GM23338 (cell line): ENCODE data around the gene SPATA20. TPM values are rescaled to one million over a fixed set of nuclear protein-coding genes. Genes with fewer than 3 reads are reported as not detected.

Source experiments
- ATAC-seq: fragments of 200-7000 bp; cut with Tn5 transposase; 3 replicates; pipeline ENCODE4 v1.9.1; 2020
- DNase-seq: peaks from one replicate; pipeline ENCODE4 v3.0.0-alpha.2; 2015; ENCODE audit warnings: low spot score
- H2AFZ ChIP-seq: fragments of 200-600 bp; sonication (generic); 2 replicates; pipeline ENCODE4 v1.8.0; 2016; ENCODE audit warnings: antibody characterized with exemption, mild to moderate bottlenecking, moderate library complexity
- H3F3A ChIP-seq: fragments of 200-600 bp; sonication (generic); replicated peaks from 2 replicates; pipeline ENCODE4 v1.8.0; 2017; ENCODE audit warnings: antibody characterized with exemption, mixed run types, low read depth
- H3K27ac ChIP-seq: fragments of 200-600 bp; sonication (generic); 2 replicates; pipeline ENCODE4 v1.6.1; 2016; ENCODE audit warnings: low read depth
- H3K27me3 ChIP-seq: fragments of 200-600 bp; sonication (generic); 2 replicates; pipeline ENCODE4 v1.8.0; 2016; ENCODE audit warnings: mild to moderate bottlenecking, mixed run types, moderate library complexity; ENCODE audit not compliant: insufficient read depth
- H3K36me3 ChIP-seq: fragments of 200-600 bp; sonication (generic); 2 replicates; pipeline ENCODE4 v1.8.0; 2016; ENCODE audit warnings: mild to moderate bottlenecking; ENCODE audit not compliant: insufficient read depth
- H3K4me1 ChIP-seq: fragments of 200-600 bp; sonication (generic); 2 replicates; pipeline ENCODE4 v1.8.0; 2016; ENCODE audit warnings: mild to moderate bottlenecking, moderate library complexity; ENCODE audit not compliant: insufficient read depth
- H3K4me2 ChIP-seq: fragments of 200-600 bp; sonication (generic); 2 replicates; pipeline ENCODE4 v1.7.1; 2017; ENCODE audit warnings: mixed run types
- H3K4me3 ChIP-seq: fragments of 200-600 bp; sonication (generic); 2 replicates; pipeline ENCODE4 v1.6.1; 2016; ENCODE audit warnings: mixed run types
- H3K79me2 ChIP-seq: fragments of 200-600 bp; sonication (generic); replicated peaks from 2 replicates; pipeline ENCODE4 v1.8.0; 2017; ENCODE audit warnings: mild to moderate bottlenecking; ENCODE audit not compliant: insufficient read depth
- H3K9me2 ChIP-seq: fragments of 200-600 bp; sonication (generic); 2 replicates; pipeline ENCODE4 v1.8.0; 2017; ENCODE audit not compliant: insufficient read depth
- H4K20me1 ChIP-seq: fragments of 200-600 bp; sonication (generic); replicated peaks from 2 replicates; pipeline ENCODE4 v1.8.0; 2017; ENCODE audit warnings: mild to moderate bottlenecking; ENCODE audit not compliant: insufficient read depth
- H3K27ac Mint-ChIP-seq: 2 replicates; pipeline ENCODE4 v1.8.0; 2020; ENCODE audit warnings: inconsistent platforms, mild to moderate bottlenecking, moderate library complexity, mixed read lengths
- H3K27me3 Mint-ChIP-seq: 3 replicates; pipeline ENCODE4 v1.8.0; 2022; ENCODE audit warnings: low read depth, mild to moderate bottlenecking, moderate library complexity, mixed read lengths, inconsistent platforms; ENCODE audit not compliant: insufficient read depth, poor library complexity
- H3K36me3 Mint-ChIP-seq: 3 replicates; pipeline ENCODE4 v1.8.0; 2021; ENCODE audit warnings: low read depth, mild to moderate bottlenecking, inconsistent platforms, moderate library complexity, mixed read lengths
- H3K4me1 Mint-ChIP-seq: 3 replicates; pipeline ENCODE4 v1.8.0; 2020; ENCODE audit warnings: mild to moderate bottlenecking, inconsistent platforms, mixed read lengths
- H3K4me3 Mint-ChIP-seq: 3 replicates; pipeline ENCODE4 v1.8.0; 2021; ENCODE audit warnings: moderate library complexity, mild to moderate bottlenecking, inconsistent platforms, mixed read lengths
- H3K9me3 Mint-ChIP-seq: 3 replicates; pipeline ENCODE4 v1.8.0; 2020; ENCODE audit warnings: moderate library complexity, mild to moderate bottlenecking, inconsistent platforms, mixed read lengths
- EZH2 ChIP-seq: fragments of 200-600 bp; sonication (generic); IDR thresholded peaks from one replicate; pipeline ENCODE4 v1.8.0; 2017; ENCODE audit warnings: antibody characterized with exemption, mild to moderate bottlenecking, low read depth; ENCODE audit not compliant: unreplicated experiment
- POLR2AphosphoS5 ChIP-seq: IDR thresholded peaks from 2 replicates; pipeline ENCODE4 v1.6.1; 2016; ENCODE audit warnings: antibody characterized with exemption, low read depth
- STAT1 ChIP-seq: IDR thresholded peaks from one replicate; pipeline ENCODE4 v1.6.1; 2016; ENCODE audit warnings: antibody characterized with exemption; ENCODE audit not compliant: unreplicated experiment
- ZNF114 ChIP-seq: fragments of 250-450 bp; sonication (Bioruptor Pico); IDR thresholded peaks from 2 replicates; pipeline ENCODE4 v1.5.0; 2020; ENCODE audit warnings: mild to moderate bottlenecking, moderate library complexity
- ZNF331 ChIP-seq: fragments of 250-450 bp; sonication (Bioruptor Pico); IDR thresholded peaks from 2 replicates; pipeline ENCODE4 v1.5.0; 2020; ENCODE audit warnings: low read depth, mild to moderate bottlenecking, moderate library complexity
- ZNF462 ChIP-seq: fragments of 250-450 bp; sonication (Bioruptor Pico); IDR thresholded peaks from 2 replicates; pipeline ENCODE4 v1.5.0; 2020; ENCODE audit warnings: mild to moderate bottlenecking, moderate library complexity
- polyA plus RNA-seq: library from polyadenylated mRNA; unstranded; fragments of >200 nt; fragmentation: Nextera tagmentation; extraction: Ambion mirVana; gene quantifications from 2 replicates; pipeline ENCODE4 v1.2.1, GENCODE V29; 2016
- total RNA-seq: library from RNA; depleted of rRNA; stranded (reverse); fragments of >200 nt; shearing (Covaris generic); gene quantifications from 2 replicates; pipeline ENCODE4 v1.2.3, GENCODE V29; 2014
- TF ChIP-seq, protein P1 (sequence below), 2 experiments: fragments of 200-600 bp in 1 of 2; sonication (generic) in 1 of 2; conservative IDR thresholded peaks; 2 replicates each; pipeline versions ENCODE4 v1.5.1 to v1.6.1; 2016 to 2017; ENCODE audit warnings: antibody characterized with exemption in 2 of 2, low read depth in 2 of 2, mild to moderate bottlenecking in 2 of 2, moderate library complexity in 1 of 2
- TF ChIP-seq, protein P2 (sequence below): IDR thresholded peaks from 2 replicates; pipeline ENCODE4 v1.6.1; 2016; ENCODE audit warnings: antibody characterized with exemption

The SPATA20 gene
- total and polyA plus RNA-seq, 2 experiments from 2014 or later: 13.8 to 32.7 TPM

DNA sequence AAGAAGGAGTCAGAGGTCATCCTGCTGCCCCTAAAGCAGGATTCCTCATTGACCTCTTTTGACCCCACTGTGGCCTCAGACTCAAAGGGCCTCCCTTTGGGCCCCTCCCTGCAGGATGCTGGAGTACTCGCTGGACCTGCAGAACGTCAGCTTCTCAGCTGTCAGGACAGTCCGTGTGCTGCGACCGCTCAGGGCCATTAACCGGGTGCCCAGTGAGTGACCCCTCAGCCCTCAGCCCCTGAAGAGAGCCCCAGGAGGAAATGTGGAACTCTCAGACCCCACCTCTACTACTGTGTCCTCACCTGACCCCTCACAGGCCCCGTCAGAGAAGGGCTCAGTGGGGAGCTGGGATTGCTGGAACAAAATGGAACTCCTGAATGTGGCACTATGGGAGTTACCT, 22.6 kb downstream of the SPATA20 start (continued):
- TF ChIP-seq, protein P1, sequence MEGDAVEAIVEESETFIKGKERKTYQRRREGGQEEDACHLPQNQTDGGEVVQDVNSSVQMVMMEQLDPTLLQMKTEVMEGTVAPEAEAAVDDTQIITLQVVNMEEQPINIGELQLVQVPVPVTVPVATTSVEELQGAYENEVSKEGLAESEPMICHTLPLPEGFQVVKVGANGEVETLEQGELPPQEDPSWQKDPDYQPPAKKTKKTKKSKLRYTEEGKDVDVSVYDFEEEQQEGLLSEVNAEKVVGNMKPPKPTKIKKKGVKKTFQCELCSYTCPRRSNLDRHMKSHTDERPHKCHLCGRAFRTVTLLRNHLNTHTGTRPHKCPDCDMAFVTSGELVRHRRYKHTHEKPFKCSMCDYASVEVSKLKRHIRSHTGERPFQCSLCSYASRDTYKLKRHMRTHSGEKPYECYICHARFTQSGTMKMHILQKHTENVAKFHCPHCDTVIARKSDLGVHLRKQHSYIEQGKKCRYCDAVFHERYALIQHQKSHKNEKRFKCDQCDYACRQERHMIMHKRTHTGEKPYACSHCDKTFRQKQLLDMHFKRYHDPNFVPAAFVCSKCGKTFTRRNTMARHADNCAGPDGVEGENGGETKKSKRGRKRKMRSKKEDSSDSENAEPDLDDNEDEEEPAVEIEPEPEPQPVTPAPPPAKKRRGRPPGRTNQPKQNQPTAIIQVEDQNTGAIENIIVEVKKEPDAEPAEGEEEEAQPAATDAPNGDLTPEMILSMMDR (conservative IDR thresholded peaks at IDR 0.05; ENCODE audit: low read depth in 2 of 2): no peak
- TF ChIP-seq ZNF331: no peak
- TF ChIP-seq ZNF462: no peak
- TF ChIP-seq POLR2AphosphoS5: no peak
- TF ChIP-seq, protein P2, sequence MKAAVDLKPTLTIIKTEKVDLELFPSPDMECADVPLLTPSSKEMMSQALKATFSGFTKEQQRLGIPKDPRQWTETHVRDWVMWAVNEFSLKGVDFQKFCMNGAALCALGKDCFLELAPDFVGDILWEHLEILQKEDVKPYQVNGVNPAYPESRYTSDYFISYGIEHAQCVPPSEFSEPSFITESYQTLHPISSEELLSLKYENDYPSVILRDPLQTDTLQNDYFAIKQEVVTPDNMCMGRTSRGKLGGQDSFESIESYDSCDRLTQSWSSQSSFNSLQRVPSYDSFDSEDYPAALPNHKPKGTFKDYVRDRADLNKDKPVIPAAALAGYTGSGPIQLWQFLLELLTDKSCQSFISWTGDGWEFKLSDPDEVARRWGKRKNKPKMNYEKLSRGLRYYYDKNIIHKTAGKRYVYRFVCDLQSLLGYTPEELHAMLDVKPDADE: no peak

- peaks cover 45% of the 10 kb centered on the region for H3K4me1 Mint-ChIP-seq
- peaks cover 31% of the 10 kb centered on the region for H3K27me3 Mint-ChIP-seq
- H4K20me1 ChIP-seq: no peaks in the 10 kb centered on the region; the same call in 1 of the 2 replicates
- no peak overlapping the region for H3K4me3 Mint-ChIP-seq
- no peak overlapping the region for H3K4me3 ChIP-seq
- H3K9me2 ChIP-seq: no peaks in the 10 kb centered on the region
- H3K4me2 ChIP-seq: no peak overlapping the region
- peaks cover 25% of the 10 kb centered on the region for H3K27me3 ChIP-seq
- H3K27ac Mint-ChIP-seq: no peak overlapping the region
- H2AFZ ChIP-seq: no peak overlapping the region
- peaks cover 12% of the 10 kb centered on the region for H3K4me1 ChIP-seq
- DNase-seq (no peak), ATAC-seq (no peak; the same call in 2 of the 3 replicates)
- TF ChIP-seq STAT1: no peak
- TF ChIP-seq, protein P1 (conservative IDR thresholded peaks at IDR 0.05; ENCODE audit: low read depth in 2 of 2): no peak
- TF ChIP-seq ZNF331: no peak
- TF ChIP-seq, protein P2: no peak
- no peak for TF ChIP-seq ZNF114 (CRISPR knock-in tag)
- no peak for TF ChIP-seq EZH2
- H3K36me3 ChIP-seq: no peaks in the 10 kb centered on the region
- H3K9me3 Mint-ChIP-seq: no peaks in the 10 kb centered on the region
- H3K36me3 Mint-ChIP-seq: no peaks in the 10 kb centered on the region; the same call in 2 of the 3 replicates
- H3F3A ChIP-seq: no peaks in the 10 kb centered on the region
- H3K27ac ChIP-seq: no peak overlapping the region
- no peaks in the 10 kb centered on the region for H3K79me2 ChIP-seq
These were observed 23.1 kb downstream of the SPATA20 start for GRCh38 chr17:50570032-50570431.
